ENCODE results near the gene FOXK1.

- no peak for TF ChIP-seq EZH2 (IDR thresholded peaks at IDR 0.05)
- TF ChIP-seq POLR2AphosphoS5 (IDR thresholded peaks at IDR 0.05; ENCODE audit: borderline replicate concordance, low read depth, low read length), result peak; percentile 83
These were observed 93.3 kb downstream of the FOXK1 start, which contains the start of gene AP5Z1 for GRCh38 chr7:4775250-4775847.
